Body of pancreas (tissue), 4 donors: ENCODE results near the gene GNB4. TPM values are rescaled to one million over a fixed set of nuclear protein-coding genes. Genes with fewer than 3 reads are reported as not detected.
A peak's percentile ranks its signal among the peaks of the same experiment; 100 is the strongest.

Source experiments
- ATAC-seq: fragments of 150-250 bp; one replicate; pipeline ENCODE4 v1.9.1; 2016
- DNase-seq, 4 donors: peaks; one replicate each; pipeline ENCODE4 v3.0.0-alpha.2; 2019
- H3K27ac ChIP-seq, 4 donors: fragments of 200-600 bp; sonication (generic); 1 replicate in 3 of 4; 2 replicates in 1 of 4; pipeline versions ENCODE4 v1.5.1 to v1.6.1; 2016 to 2019; ENCODE audit warnings: mild to moderate bottlenecking in 1 of 4, mixed read lengths in 1 of 4, moderate library complexity in 1 of 4
- H3K27me3 ChIP-seq, 2 donors: fragments of 200-600 bp; sonication (generic); one replicate each; pipeline ENCODE4 v1.6.0; 2016; ENCODE audit warnings: mild to moderate bottlenecking in 1 of 2
- H3K36me3 ChIP-seq, 2 donors: fragments of 200-600 bp; sonication (generic); replicated peaks in 1 of 2; 2 replicates each; pipeline ENCODE4 v1.5.1; 2016; ENCODE audit warnings: low read depth in 2 of 2; ENCODE audit not compliant: insufficient read depth in 1 of 2
- H3K4me1 ChIP-seq: fragments of 200-600 bp; sonication (generic); one replicate; pipeline ENCODE4 v1.6.0; 2016
- H3K4me3 ChIP-seq, 2 donors: fragments of 200-600 bp; sonication (generic); 1 replicate in 1 of 2; 2 replicates in 1 of 2; pipeline ENCODE4 v1.5.1; 2016 to 2019
- H3K9me3 ChIP-seq, 3 donors: fragments of 200-600 bp; sonication (generic); 1 replicate in 2 of 3; 2 replicates in 1 of 3; pipeline ENCODE4 v1.5.1; 2016
- CTCF ChIP-seq, 7 experiments: fragments of 450-650 bp in 4 of 7; fragments of 200-600 bp in 3 of 7; sonication (generic) in 3 of 7; IDR thresholded peaks; one replicate each; pipeline ENCODE4 v1.5.1; 2016 to 2019; ENCODE audit warnings: antibody characterized with exemption in 7 of 7
- POLR2A ChIP-seq, 3 donors: fragments of 450-650 bp; IDR thresholded peaks; one replicate each; pipeline ENCODE4 v1.6.1; 2016; ENCODE audit warnings: antibody characterized with exemption in 3 of 3, mild to moderate bottlenecking in 2 of 3
- WGBS, 2 donors: methylation state at CpG; one replicate each; pipeline ENCODE4 v1.1.5; 2017; 5-methylcytosine and 5-hydroxymethylcytosine counted together
- intact Hi-C: fragments of 100-400 bp; cut with DNase I; formaldehyde crosslinking; loops from one replicate; pipeline ENCODE4 v1.15.1; 2023
- total RNA-seq, 2 donors: library from RNA; depleted of rRNA; stranded (reverse); fragments of >200 nt; gene quantifications; one replicate each; pipeline ENCODE4 v1.1.0, GENCODE V29; 2016

GNB4 gene
- total RNA-seq, 2 donors from 2014 or later, result 7.3 to 20.4 TPM

DNA sequence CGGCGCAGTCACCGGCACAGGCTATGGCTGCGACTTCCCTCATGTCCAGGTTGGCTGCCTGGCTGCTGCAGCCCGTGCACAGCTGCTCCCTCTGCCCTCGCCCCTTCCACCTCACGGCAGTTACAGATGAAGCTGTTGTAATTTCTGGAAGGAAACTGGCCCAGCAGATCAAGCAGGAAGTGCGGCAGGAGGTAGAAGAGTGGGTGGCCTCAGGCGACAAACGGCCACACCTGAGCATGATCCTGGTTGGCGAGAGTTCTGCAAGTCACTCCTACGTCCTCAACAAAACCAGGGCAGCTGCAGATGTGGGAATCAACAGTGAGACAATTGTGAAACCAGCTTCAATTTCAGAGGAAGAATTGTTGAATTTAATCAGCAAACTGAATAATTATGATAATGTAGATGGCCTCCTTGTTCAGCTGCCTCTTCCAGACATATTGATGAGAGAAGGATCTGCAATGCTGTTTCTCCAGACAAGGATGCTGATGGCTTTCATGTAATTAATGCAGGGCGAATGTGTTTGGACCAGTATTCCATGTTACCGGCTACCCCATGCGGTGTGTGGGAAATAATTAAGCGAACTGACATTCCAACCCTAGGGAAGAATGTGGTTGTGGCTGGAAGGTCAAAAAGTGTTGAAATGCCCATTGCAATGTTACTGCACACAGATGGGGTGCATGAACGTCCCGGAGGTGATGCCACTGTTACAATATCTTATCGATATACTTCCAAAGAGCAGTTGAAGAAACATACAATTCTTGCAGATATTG lies 13.2 kb upstream of the GNB4 start:
- no peak for DNase-seq
- Histone ChIP-seq H3K4me3 (no peak overlapping the region), H3K27ac (no peak overlapping the region), H3K9me3 (no peaks in the 10 kb centered on the region), H3K4me1 (no peaks in the 10 kb centered on the region), H3K27me3 (no peaks in the 10 kb centered on the region), H3K36me3 (no peaks in the 10 kb centered on the region)
- no peak for TF ChIP-seq CTCF (IDR thresholded peaks at IDR 0.05)
- no peak for TF ChIP-seq POLR2A (IDR thresholded peaks at IDR 0.05)
- peak; percentile 68 for ATAC-seq
- intact Hi-C loops, result no loop called here
- WGBS, 2 donors, result 46 to 49% methylated on average over 12 to 19 of the region's 19 CpGs

DNA sequence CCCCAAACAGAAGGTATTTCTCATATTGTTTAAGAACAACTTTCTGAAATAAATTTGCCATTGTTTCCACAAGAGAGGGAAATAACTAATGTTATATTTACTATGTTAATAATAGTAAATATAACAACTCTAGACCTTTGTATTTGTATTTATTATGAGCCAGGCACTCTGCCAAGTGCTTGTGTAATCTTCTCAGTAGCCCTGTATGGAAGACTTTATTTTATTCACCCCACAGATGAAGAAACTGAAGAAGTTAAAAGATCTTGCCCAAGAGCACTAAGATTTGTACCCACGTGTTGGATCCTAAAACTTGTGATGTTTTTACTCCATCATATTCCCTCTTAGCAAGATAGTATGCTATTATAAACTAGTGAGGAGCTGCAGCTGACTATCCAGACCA lies 12.0 kb upstream of the GNB4 start:
- WGBS, 2 donors, result 29 to 54% methylated on average over 1 of the region's 1 CpG
- Histone ChIP-seq H3K4me1 (no peaks in the 10 kb centered on the region), H3K36me3 (no peaks in the 10 kb centered on the region), H3K4me3 (no peak overlapping the region), H3K27ac (no peak overlapping the region), H3K27me3 (no peaks in the 10 kb centered on the region), H3K9me3 (no peaks in the 10 kb centered on the region)
- intact Hi-C loops, result no loop called here
- DNase-seq (no peak), ATAC-seq (no peak)
- TF ChIP-seq CTCF (IDR thresholded peaks at IDR 0.05) (no peak), POLR2A (IDR thresholded peaks at IDR 0.05) (no peak)

GRCh38 chr3:179460260-179460659 lies 9.0 kb upstream of the GNB4 start:
- intact Hi-C loops, result no loop called here
- DNase-seq, result no peak
- H3K36me3 ChIP-seq, result no peaks in the 10 kb centered on the region
- no peak overlapping the region for H3K27ac ChIP-seq
- TF ChIP-seq CTCF (IDR thresholded peaks at IDR 0.05) (no peak), POLR2A (IDR thresholded peaks at IDR 0.05) (no peak)
- ATAC-seq, result no peak
- H3K4me3 ChIP-seq, result no peak overlapping the region
- H3K27me3 ChIP-seq, result no peaks in the 10 kb centered on the region
- no peaks in the 10 kb centered on the region for H3K4me1 ChIP-seq
- no peaks in the 10 kb centered on the region for H3K9me3 ChIP-seq

DNA sequence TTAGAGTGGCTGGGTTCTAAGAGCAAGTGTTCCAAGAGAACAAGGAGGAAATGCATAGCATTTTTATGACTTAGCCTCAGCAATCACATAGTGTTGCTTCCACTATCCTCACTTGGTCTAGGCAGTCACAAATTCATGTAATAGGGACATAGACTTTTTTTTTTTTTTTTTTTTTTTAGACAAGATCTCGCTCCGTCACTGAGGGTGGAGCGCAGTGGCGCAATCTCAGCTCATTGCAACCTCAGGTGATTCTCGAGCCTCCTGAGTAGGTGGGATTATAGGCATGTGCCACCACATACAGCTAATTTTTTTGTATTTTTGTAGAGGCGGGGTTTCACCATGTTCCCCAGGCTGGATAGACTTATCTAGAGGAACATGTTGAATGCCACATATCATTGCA lies 4.7 kb upstream of the GNB4 start:
- Histone ChIP-seq H3K27me3 (no peaks in the 10 kb centered on the region), H3K36me3 (no peaks in the 10 kb centered on the region), H3K4me1 (peaks cover 12% of the 10 kb centered on the region), H3K27ac (no peak overlapping the region), H3K9me3 (no peaks in the 10 kb centered on the region), H3K4me3 (no peak overlapping the region)
- intact Hi-C loops, result no loop called here
- ATAC-seq (no peak), DNase-seq (no peak)
- WGBS, 2 donors, result 88 to 89% methylated on average over 6 of the region's 6 CpGs
- TF ChIP-seq POLR2A (IDR thresholded peaks at IDR 0.05), result no peak
- TF ChIP-seq CTCF (IDR thresholded peaks at IDR 0.05), result no peak

DNA sequence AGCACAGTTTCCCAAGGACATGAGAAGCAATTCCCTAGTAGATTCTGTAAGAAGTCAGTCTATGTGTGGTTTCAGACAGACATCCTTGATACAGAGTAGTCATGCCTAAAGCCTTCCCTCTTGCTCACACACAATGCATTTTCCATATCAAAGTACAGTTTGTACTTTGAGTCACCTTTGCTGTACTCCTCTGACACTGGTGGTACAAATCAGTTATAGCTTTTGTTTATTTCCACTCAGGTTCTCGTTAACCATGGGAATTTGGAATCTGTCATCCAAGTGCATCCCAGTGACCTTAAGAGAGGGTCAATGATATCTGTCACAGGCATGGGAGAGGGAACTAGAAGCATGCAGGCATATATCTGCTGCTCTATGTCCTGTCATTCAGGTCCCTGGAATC lies 3.6 kb upstream of the GNB4 start:
- TF ChIP-seq POLR2A (IDR thresholded peaks at IDR 0.05) (no peak), CTCF (IDR thresholded peaks at IDR 0.05) (no peak)

More for the DNA sequence above, 3.6 kb upstream of the GNB4 start:
- Histone ChIP-seq H3K27me3 (no peaks in the 10 kb centered on the region), H3K36me3 (no peaks in the 10 kb centered on the region), H3K27ac (no peak overlapping the region), H3K9me3 (no peaks in the 10 kb centered on the region), H3K4me1 (peaks cover 15% of the 10 kb centered on the region), H3K4me3 (no peak overlapping the region)
- no peak for DNase-seq
- intact Hi-C loops, result no loop called here
- ATAC-seq, result no peak
- WGBS, 2 donors, result 11 to 17% methylated on average over 1 of the region's 1 CpG
